ENCODE results near the gene DHODH.
A peak's percentile ranks its signal among the peaks of the same experiment; 100 is the strongest.
"Not testable (repeated sequence)": the region's sequence is repeated elsewhere in the genome, so short reads cannot be mapped to it uniquely, and the experiment has no call there.

DHODH gene

DNA sequence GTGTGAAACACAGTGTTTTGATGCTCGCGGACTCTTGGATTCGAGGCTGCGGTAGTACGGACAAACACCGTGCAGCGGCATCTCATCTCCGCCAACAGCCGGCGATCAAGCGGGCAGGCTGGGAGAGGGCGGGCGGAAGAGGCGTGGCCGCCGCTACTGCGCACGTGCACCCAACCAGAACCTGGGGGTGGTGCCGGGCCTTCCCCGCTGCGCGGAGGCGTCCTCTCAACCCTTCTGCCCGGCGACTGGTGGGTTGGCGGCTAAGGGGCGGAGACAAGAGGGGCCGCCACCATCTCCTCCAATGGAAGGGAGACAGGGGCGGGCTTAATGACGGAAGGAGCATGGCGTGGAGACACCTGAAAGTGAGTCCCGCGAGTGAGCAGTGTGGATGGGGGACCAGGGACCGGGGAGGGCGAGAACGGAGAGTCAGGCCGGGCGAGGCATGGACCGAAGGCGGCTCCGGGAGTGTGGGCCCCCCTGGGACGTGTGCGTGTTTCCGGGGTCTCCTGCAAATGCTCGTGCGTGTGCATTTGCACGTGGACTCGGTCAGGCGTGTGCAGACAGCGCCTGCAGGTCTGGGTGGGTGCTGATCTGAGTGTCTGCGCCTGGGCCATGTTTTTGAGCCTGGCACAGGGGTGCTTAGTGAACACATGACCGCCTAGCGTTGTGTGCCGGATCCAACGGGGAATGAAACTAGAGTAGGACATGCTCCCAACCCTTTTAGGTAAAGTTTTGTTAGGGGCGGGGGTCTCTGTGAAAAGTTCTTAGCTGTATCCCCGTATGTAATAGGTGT, at the start of gene DHODH:
Gene DHODH, plus strand, starts transcription at position 321 of the 793 bp plus-strand sequence. Its CDS starts 21 bp downstream, at position 342.
- DNase-seq = peak; percentile 99

DNA sequence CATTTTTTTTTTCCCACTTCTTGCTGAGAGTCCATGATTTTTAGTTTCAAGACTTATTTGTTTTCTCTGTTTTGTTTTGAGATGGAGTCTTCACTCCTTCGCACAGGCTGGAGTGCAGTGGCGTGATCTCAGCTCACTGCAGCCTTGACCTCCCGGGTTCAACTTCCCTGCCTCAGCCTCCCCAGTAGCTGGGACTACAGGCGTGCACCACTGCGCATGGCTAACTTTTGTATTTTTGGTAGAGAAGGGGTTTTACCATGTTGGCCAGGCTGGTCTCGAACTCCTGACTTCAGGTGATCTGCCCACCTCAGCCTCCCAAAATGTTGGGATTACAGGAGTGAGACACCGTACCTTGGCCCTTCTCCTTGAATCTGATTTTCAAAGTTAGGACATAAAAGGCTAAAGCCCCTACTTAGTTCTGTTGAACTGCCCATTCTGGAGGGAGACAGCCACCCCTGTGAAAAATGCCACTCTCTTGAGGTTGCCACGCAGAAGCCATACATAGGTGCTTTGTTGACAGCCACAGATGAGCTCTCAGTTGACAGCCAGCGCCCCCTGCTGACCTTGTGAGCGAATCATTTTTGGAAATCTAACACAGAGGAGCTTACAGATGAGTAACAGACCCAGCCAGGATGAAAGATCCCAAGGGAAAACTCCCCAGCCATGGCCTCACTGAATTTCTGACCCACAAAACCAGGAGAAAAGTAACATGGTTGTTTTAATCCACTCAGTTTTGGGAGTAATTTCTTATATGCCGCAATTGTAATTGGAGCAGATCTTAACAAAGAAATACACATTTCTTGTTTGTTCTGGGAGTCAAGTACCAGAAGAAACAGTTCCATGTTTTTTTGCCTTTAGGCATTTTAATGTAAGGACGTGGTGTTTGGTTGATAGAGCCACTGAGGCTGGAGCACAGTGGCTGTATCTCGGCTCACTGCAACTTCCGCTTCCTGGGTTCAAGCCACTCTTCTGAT, 47.2 kb upstream of the DHODH start:
- DNase-seq = peak; percentile 88

DNA sequence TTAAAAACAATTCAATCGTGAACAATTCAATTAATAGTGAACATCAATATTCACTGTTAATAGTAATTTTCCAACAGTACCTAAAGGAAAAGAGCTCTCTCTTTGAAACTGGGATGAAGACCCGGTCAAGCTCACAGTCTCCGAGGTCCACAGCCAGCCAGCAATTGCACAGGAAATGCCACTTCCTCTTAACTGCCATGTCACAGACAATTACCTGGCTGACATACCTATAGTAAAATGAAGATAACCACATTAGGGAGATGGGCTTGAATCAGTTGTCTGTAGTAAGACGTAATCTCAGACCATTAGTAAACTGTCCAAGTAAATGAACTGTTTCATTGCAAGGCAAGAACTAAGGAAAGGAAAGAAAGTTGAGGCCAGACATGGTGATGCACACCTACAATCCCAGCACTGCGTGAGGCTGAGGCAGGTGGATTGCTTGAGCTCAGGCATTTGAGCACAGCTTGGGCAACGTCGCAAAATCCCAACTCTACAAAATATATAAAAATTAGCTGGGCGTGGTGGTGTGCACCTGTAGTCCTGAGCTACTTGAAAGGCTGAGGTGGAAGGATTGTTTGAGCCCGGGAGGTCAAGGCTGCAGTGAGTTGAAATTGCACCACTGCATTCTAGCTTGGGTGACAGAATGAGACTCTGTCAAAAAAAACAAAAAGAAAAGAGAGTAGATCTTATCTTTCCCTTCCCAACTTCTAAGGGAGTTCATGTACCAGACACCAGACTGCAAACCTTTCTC, 45.2 kb upstream of the DHODH start:
- DNase-seq = no peak

DNA sequence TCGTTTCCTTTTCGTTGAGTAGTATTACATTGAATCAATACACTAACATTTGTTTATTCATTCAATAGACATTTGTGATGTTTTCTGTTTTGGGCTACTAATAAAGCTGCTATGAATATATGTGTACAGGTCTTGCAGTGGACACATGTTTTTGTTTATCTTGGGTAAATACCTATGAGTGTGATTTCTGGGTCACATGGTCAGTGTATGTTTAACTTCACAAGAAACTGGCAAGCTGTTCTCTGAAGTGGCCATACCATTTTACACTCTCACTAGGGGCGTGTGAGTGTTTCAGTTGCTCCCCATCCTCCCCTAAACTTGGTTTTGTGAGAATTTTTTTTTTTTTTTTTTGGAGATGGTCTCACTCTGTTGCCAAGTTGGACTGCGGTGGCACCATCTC, 43.3 kb upstream of the DHODH start:
- DNase-seq = no peak

DNA sequence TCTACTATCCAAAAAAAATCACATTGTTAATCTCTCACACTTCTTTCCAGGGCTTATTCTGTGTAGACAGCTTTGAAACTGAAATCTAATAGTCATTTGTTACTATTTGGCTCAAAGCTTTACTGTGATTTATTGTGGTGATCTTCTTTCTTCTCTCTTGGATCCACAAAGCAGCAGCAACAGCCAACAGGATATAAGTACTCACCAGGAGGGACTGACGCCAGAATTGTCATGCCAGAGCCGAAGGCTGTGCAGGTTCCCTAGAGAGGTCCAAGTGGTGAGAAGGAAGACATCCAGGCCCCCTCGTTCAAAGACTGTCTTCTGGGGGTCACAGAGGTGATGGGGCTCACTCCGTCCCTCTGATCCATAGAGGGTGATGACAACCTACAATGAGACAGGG, 41.6 kb upstream of the DHODH start:
- no peak for DNase-seq

DNA sequence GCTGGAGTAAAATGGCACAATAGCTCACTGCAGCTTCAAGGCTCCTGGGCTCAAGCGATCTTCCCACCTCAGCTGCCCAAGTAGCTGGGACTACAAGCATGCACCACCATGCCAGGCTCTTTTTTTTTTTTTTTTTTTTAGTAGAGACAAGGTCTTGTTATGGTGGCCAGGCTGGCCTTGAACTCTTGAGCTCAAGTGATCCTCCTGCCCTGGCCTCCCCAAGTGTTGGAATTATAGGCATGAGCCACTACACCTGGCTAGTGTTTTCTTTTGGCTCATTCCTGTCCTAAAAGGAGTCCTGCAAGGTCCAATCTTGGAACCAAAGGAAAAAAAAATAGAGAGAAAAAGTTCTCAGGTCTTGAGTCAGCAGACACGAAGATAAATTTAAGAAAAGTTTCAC, 39.2 kb upstream of the DHODH start:
- DNase-seq = no peak

DNA sequence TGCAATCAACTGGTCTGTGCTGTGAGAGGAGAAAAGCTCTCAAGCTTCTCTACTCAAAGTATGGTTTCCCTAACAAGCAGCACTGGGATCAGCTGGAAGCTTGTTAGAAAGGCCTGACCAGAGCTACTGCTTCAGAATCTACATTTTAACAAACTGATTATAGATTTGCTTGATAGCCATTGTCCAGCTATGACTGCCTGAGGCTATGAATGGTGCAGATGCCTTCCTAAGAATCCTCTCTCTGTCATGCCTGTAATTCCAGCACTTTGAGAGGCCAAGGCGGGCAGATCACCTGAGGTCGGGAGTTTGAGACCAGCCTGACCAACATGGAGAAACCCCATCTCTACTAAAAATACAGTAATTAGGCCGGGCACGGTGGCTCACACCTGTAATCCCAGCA, 37.0 kb upstream of the DHODH start:
- DNase-seq = no peak

DNA sequence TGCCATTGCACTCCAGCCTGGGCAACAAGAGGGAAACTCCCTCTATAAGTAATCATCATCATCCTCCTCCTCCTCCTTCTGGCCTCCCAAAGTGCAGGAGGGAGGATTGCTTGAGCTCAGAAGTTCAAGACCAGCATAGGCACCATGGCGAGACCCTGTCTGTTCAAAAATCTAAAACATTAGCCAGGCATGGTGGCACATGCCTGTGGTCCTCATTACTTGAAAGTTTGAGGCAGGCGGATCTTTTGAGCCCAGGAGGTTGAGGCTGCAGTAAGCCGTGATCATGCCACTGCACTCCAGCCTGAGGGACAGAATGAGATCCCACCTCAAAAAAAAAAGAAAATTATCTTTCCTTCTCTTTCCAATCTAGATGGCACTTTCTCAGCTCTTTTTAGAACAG, 36.2 kb upstream of the DHODH start:
- DNase-seq = no peak

DNA sequence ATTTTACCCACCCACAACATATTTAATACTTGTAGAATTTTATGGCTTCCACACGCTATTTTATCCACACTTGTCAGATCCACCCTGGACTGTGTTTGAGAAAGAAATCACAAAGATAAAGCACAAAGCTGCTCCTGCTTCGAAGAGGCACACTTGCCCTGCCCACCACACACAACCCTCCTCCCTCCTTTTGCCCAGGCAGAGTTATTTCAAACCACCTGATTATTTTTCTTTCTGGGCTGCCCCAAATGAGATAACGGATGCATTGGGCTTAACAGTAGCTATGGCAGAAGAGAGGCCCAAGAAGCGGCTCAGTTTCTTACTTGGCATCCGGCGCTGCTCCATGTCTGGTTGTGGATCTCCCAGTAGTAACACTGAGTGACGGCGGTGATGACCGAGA, 35.5 kb upstream of the DHODH start:
- no peak for DNase-seq

DNA sequence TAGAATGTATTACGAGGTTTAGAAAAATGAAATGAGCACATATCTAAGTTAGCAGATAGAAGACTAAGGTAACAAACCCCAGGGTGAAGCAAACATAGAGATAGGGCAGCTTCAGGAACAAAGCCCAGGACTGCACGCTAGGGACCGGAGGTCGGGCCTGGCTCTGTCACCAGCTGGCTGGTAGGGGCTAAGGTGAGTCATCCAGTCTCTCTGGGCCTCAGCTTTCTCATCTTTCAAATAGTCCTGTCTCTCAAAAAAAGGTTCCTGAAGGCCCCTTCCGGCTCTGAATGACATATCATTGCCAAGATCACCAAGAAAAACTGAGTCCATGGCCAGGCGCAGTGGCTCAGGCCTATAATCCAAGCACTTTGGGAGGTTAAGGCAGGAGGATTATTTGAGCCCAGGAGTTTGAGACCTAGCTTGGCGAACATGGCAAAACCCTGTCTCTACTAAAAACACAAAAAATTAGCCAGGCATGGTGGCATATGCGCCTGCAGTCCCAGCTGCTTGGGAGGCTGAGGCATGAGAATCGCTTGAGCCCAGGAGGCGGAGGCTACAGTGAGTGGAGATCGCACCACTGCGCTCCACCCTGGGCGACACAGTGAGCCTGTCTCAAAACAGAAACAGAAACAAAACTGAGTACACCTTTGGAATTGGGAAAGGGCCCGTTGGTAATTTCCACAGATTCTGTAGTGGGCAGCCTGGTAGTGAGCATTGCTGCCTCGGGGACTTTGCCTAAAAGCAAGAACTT, 34.3 kb upstream of the DHODH start:
- DNase-seq = no peak

DNA sequence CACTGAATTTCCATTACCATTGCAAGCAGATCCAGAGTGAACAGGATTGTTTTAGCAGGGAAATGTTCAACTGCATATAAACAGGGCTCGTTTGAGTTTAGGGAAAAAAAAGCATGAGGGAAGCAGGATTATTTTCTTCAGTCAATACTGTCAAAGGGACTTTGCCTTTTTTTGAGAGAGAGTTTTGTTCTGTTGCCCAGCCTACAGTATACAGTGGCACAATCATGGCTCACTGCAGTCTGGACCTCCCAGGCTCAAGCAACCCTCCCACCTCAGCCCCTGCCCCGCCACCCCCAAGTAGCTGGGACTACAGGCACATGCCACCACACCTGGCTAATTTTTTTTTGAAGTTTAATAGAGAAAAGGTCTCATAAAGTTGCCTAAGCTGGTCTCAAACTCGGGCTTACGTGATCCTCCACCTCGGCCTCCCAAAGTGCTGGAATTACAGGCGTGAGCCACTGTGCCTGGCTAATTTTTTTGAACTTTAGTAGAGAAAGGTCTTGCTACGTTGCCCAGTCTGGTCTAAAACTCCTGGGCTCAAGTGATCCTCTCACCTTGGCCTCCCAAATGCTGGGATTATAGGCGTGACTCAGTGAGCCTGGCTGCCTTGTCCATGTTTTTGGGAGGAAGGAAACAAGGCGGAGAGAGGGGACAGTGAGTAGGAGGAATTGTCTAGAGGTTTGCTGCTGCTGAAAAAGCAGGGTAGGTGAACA, 23.1 kb upstream of the DHODH start:
- DNase-seq = no peak

DNA sequence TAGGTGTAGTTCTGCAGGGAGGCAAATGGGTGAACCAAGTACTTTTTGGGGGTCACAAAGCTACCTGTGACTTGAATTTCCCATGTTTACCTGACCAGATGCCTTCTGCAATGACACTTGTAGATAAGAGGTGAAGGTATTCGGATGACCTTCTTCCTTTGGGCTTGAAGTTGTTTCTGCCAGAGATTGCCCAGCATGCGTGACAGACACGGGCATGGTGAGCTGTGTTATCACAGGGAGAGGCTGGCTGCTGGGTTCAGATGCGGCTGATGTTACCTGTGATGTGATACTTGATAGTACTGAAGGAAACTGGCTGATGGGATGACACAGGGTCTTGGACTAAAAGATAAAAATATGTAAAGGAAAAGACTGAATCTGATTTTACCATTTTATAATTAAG, 22.4 kb upstream of the DHODH start:
- no peak for DNase-seq

DNA sequence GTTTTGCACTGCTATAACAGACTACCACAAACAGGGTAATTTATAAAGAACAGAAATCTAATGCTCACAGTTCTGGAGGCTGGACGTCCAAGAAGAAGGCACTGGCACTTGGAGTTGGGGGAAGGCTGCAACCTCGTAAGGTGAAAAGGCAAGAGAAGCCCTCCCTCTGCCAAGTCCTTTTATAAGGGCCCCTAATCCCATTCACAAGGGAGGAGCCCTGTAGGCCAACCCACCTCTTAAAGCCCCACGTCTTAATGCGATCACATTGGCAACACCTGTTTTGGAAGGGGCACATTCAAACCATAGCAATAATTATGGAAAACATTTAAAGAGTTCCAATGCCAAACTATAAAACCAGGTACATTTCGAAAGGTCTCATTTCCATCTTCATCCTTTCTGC, 13.5 kb upstream of the DHODH start:
- DNase-seq = peak; percentile 91

DNA sequence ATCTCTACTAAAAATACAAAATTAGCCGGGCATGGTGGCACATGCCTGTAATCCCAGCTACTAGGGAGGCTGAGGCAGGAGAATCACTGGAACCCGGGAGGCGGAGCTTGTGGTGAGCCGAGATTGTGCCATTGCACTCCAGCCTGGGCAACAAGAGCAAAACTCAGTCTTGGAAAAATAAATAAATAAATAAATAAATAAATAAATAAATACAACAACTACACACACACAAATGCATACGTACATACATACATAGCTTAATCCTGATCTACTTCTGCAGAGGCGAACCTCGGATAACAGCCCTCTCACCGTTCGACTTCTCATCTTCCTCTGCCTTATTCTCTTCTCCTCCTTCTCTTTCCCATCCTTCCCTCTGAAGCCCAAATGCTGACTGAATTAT, 11.0 kb upstream of the DHODH start:
- DNase-seq = not testable (repeated sequence)

DNA sequence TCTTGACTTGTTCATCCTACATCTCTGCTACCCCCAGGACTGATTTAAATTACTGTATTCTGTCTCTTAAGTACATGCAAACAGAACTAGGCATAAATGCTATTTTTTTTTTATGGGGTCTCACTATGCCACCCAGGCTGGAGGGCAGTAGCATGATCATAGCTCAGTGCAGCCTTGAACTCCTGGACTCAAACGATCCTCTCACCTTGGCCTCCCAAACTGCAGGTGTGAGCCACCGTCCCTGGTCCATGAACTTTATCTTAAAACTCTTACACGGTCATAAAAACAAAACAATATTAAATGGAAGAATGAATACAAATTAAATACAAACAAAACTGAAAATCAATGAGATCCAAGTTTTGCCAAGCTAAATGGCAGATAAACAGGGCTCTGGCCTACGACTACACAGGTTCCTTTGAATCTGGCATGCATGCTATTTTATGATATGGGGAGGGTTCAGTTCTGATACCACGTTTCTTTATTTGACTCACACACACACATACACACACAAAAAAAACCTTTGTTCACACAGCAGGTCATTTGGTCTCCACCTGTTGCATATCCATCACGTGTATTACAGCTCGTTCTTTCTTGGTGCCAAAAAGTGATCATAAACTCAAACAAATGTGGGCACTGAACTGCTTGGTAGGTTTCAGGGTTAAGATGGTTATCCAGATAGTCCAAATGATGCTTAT, 7.2 kb upstream of the DHODH start:
- no peak for DNase-seq

DNA sequence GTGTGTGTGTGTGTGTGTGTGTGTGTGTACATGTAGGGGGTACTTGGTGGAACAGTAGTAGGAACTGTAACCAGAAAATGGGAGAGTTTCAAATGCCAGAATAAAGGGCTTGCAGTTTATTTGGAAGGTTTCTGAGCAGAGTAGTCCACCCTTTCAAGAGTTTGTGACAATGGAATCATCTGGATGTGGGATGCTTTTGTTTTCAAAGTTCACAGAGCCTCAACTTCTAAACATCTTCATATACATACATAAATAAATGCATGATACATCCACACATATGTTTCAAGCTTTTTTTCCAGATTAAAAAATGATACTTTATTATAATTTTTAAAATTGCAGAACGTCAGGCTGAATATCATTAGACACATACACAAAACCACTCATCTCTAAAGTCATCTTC, 5.9 kb upstream of the DHODH start:
- no peak for DNase-seq

DNA sequence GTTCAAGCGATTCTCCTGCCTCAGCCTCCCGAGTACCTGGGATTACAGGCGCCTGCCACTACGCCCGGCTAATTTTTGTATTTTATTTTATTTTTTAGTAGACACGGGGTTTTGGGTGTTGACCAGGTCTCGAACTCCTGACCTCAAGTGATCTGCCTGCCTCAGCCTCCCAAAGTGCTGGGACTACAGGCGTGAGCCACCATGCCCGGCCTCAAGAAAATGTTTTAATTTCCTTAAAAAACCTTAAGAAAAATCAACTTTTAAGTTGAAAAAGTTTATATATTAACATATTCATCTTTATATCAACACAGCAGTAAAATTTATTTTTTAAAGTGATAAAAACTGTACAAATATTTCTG, 500 bp upstream of the DHODH start:
- DNase-seq = not testable (repeated sequence)

DNA sequence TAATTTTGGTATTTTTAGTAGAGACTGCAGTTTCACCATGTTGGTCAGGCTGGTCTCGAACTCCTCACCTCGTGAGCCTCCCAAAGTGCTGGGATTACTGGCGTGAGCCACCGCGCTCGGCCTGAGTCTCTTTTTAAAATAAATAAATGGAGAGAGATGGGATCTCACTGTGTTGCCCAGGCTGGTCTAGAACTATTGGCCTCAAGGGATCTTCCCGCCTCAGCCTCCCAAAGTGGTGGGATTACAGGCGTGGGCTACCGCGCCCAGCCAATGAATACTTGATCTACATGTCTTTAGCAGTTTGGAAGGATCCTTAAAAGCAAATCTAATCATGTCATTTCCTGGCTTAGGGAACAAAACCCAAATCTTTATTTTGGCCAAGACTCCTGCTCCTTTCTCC, 1.2 kb downstream of the DHODH start:
- no peak for DNase-seq

DNA sequence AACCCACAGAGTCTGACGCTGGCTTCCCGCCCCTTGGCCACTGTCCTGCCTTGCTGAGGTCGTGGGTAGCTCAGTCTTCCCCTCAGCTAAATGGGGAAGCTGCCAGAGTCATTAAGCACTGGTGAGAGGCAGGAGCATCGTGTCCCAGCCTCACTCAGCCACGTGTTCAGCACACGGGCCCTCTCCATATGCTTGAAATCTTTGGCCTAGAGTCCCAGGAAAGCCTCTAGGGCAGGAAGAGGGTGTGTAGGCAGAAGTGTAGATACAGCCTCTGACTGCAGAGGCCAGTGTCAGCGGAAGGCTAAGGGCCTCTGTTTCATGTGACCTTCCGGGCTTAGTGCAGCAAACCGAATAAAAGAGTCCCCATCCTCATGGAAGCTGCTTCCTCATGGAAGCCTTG, 4.1 kb downstream of the DHODH start:
- DNase-seq = no peak

DNA sequence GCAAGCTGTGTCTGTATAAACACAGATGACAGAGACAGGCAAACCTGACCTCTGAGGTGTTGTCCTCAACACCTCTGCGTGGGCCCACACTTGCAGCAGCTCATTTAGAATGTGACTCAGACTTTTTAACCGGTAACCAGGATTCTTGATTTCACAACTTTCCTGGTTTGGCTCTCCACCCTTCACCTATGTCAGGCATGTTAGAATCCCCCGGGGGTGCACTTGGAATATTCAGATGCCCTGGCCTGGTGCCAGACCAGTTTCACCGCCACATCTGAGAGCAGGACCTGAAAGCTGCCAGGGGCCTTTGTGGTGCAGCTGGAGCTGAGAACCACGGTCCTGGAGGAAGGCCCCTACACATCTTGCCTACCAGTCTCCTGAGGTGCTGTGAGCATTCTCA, 4.8 kb downstream of the DHODH start:
- no peak for DNase-seq

DNA sequence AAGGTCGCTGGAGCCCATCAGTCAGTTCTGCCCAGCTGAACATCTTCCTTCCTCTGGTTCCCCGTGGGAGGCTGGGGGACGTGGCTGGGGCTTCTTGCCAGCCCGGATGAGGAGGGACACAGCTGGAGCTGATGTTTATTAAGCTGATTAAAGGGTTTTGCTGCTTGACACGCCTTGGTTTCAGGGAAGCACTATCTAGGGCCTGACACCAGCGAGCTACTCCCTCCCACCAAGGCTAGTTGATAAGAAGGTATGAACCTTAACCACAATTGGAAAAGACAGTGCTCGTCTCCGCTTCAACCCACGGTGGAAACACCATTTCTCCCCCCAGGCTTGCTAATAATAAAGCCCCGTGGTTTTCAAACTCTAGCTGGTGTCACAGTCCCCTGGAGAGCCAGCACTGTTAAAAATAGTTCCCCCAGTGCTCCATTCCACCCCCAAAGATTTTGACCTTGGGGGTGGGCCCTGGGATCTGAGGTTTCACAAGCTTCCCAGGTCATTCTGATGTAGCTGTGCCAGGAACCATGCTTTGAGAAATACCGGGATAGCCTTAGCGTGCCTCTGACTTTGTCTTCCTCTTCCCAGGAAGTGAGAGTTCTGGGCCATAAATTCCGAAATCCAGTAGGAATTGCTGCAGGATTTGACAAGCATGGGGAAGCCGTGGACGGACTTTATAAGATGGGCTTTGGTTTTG, 5.5 kb downstream of the DHODH start:
- DNase-seq = peak; percentile 49
